GM12873 (cell line): ENCODE results near the gene ZNF618.

Experiments
- TF ChIP-seq, protein P1 (sequence below): IDR thresholded peaks from 2 replicates; pipeline ENCODE4 v1.5.1; 2012; ENCODE audit warnings: low read depth, mild to moderate bottlenecking, moderate library complexity, low read length, control low read depth; ENCODE audit not compliant: insufficient read depth; ENCODE audit errors: missing control alignments

ZNF618 gene

GRCh38 chr9:114039484-114039883 lies 163.4 kb downstream of the ZNF618 start:
- TF ChIP-seq, protein P1, sequence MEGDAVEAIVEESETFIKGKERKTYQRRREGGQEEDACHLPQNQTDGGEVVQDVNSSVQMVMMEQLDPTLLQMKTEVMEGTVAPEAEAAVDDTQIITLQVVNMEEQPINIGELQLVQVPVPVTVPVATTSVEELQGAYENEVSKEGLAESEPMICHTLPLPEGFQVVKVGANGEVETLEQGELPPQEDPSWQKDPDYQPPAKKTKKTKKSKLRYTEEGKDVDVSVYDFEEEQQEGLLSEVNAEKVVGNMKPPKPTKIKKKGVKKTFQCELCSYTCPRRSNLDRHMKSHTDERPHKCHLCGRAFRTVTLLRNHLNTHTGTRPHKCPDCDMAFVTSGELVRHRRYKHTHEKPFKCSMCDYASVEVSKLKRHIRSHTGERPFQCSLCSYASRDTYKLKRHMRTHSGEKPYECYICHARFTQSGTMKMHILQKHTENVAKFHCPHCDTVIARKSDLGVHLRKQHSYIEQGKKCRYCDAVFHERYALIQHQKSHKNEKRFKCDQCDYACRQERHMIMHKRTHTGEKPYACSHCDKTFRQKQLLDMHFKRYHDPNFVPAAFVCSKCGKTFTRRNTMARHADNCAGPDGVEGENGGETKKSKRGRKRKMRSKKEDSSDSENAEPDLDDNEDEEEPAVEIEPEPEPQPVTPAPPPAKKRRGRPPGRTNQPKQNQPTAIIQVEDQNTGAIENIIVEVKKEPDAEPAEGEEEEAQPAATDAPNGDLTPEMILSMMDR = no peak

DNA sequence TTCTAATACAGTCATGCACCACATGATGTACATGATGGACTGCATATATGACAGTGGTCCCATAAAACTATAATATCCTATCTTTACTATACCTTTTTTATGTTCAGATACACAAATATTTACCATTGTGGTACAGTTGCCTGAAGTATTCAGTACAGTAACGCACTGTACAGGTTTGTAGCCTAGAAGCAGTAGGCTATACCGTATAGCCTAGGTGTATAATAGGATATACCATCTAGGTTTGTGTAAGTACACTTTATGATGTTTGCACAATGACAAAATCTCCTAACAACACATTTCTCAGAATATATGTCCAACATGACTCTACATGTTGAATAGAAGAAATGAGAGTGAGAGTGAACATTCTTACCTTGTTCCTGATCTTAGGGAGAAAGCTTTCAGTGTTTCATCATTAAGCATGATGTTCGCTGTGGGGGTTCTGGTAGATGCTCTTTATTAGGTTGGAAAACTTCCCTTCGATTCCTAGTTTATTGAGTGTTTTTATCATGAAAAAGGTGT lies 170.2 kb downstream of the ZNF618 start:
- TF ChIP-seq, protein P1 = no peak

DNA sequence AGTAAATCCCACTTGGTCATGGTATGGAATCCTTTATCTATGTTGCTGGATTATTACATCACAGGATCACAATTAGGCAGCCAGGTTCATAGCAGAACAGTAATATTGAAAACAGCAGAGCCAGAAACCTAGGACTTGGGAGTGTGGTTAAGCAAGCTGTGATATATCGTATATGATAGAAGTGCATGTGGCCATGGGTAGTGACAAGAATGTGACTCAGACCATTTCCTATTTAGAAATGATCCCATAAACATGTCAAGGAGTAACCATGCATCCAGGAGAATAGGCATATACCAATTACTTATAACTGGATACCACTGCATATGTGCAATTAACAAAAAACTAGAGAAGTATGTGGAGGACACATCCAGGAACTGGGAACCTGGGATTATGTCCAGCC lies 170.8 kb downstream of the ZNF618 start:
- TF ChIP-seq, protein P1 = no peak

DNA sequence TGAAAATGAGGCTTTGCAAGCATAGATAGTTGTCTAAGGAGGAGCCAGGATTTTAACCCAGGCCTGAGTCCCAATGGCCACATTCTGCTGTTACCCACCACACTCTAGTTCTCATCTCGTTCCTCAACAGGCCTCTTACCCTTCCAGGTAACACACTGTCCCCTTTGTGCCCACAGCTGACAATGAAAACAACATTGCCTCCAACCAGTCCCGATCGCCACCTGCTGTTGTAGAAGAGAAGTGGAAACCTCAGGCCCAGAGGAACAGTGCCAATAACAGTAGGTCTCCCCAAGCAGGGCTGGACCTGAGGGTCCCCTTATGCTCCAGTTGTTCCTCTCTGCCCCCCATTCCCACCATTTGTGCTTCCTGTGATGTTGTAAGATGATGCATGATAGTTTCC lies 171.6 kb downstream of the ZNF618 start:
- TF ChIP-seq, protein P1 = peak; percentile 36

DNA sequence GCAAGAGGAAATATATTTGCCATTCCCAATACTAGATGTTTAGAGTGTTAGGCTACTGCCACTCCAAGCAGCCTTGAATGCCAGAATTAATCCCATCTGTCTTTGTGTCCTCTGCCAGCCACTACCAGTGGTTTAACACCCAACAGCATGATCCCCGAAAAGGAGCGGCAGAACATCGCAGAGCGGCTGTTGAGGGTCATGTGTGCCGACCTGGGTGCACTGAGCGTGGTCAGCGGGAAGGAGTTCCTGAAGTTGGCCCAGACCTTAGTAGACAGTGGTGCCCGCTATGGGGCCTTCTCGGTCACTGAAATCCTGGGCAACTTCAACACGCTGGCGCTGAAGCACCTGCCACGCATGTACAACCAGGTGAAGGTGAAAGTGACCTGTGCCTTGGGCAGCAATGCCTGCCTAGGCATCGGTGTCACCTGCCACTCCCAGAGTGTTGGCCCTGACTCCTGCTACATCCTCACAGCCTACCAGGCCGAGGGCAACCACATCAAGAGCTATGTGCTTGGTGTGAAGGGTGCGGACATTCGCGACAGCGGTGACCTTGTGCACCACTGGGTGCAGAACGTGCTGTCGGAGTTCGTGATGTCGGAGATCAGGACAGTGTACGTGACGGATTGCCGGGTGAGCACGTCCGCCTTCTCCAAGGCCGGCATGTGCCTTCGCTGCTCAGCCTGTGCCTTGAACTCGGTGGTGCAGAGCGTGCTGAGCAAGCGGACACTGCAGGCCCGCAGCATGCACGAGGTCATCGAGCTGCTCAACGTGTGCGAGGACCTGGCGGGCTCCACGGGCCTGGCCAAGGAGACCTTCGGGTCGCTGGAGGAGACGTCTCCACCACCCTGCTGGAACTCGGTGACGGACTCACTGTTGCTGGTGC lies 172.7 kb downstream of the ZNF618 start:
- TF ChIP-seq, protein P1 = no peak

- TF ChIP-seq, protein P1 = no peak
Observed at GRCh38 chr9:114049441-114050225, 173.5 kb downstream of the ZNF618 start.

GRCh38 chr9:114050226-114050568 lies 174.1 kb downstream of the ZNF618 start:
- TF ChIP-seq, protein P1 = no peak
